G401 (cell line): ENCODE measurements around the gene CLDN24. TPM values are rescaled to one million over a fixed set of nuclear protein-coding genes. Genes with fewer than 3 reads are reported as not detected.

Source experiments
- DNase-seq: peaks from one replicate; pipeline ENCODE4 v3.0.0-alpha.2; 2015; ENCODE audit warnings: low spot score
- in situ Hi-C: cut with HindIII; loops from 2 replicates; pipeline ENCODE4 v1.10.0; 2016; ENCODE audit warnings: low sequenced_read_pairs, mixed read lengths
- total RNA-seq: library from RNA; depleted of rRNA; stranded (reverse); fragments of >200 nt; shearing (Covaris generic); gene quantifications from 2 replicates; pipeline ENCODE4 v1.2.3, GENCODE V29; 2014

The CLDN24 gene
- total RNA-seq, 1 experiment from 2014 or later, result not detected

DNA sequence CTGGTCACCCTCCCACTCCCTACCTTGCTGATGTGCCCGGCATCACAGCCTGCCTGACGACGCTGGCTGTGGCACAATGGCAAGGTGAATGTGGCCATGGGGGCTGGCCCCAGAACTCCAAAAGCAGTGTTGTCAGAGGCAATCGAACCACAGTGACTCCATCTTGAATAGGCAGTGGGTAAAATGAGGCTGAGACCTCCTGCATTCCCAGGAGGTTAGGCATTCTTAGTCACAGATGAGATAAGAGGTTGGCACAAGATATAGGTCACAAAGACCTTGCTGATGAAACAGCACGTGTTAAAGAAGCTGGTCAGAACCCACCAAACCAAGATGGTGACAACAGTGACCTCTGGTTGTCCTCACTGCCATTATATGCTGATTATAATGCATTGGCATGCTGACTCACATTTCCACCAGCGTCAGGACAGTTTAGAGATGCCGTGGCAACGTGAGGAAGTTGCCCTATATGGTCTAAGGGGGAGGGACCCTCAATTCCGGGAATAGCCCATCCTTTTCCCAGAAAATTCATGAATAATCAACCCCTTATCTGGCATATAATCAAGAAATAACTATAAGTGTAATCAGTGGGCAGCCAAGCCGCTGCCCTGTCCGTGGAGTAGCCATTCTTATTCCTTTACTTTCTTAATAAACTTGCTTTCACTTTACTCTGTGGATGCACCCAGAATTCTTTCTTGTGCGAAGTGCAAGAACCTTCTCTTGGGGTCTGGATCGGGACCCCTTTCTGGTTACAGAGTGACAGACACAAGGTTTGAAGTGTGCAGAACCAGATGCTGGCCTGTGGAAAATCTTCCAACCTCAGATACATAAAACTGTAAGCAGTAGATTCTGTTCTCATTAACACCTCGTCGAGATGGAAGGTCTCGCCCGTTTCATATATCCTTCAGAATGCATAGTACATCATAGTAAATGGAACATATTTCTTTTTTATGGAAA, 26.8 kb upstream of the CLDN24 start:
- no peak for DNase-seq

GRCh38 chr4:183348136-183348535, 25.9 kb upstream of the CLDN24 start:
- DNase-seq, result no peak
- in situ Hi-C loops, result no loop called here

More for the DNA sequence above, 26.8 kb upstream of the CLDN24 start:
- in situ Hi-C loops, result no loop called here

DNA sequence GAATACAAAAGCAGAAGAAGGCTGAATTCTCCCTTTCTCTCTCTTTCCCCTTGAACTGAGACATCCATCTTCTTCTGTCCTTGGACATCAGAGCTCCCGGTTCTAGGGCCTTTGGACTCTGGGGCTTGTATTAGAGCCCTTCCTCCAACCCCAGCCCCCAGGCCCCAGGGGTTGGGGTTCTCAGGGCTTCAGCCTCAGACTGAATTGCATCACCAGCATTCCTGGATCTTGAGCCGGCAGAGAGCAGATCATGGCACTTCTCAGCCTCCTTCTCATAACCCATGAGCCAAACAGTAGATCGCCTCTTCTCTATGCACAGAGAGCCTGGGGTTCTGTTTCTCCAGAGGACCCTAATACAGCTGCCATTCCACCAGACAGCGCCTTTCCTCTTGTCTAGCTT, 25.3 kb upstream of the CLDN24 start:
- in situ Hi-C loops, result no loop called here
- DNase-seq, result no peak

GRCh38 chr4:183347146-183347545, 24.9 kb upstream of the CLDN24 start:
- no peak for DNase-seq
- in situ Hi-C loops, result no loop called here

GRCh38 chr4:183345261-183345660, 23.0 kb upstream of the CLDN24 start:
- in situ Hi-C loops, result no loop called here
- DNase-seq, result no peak

GRCh38 chr4:183344523-183345255, 22.5 kb upstream of the CLDN24 start:
- in situ Hi-C loops, result no loop called here

DNA sequence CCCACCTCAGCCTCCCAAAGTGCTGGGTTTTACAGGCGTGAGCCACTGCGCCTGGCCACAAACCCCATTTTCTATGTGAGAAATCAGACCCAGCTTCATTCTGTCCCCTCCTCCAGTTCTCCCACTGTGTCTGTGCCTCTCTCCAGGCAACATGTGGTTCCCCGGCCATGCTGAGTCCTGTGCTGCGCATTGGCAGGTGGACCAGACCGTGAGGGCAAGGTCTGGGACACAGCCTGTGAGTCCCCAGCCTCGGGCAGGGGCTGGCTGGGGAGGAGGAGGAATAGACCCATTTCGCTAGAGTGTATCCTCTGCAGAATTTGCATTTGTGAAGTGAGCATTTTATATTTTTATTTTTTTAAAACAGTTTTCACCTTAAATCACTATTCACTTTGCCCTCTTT, 21.5 kb upstream of the CLDN24 start:
- DNase-seq, result no peak
- in situ Hi-C loops, result no loop called here

More at GRCh38 chr4:183344523-183345255, 22.5 kb upstream of the CLDN24 start:
- DNase-seq, result no peak

- in situ Hi-C loops, result no loop called here
- no peak for DNase-seq
These were observed 20.6 kb upstream of the CLDN24 start for GRCh38 chr4:183342541-183343533.

GRCh38 chr4:183337833-183338232, 15.6 kb upstream of the CLDN24 start:
- no peak for DNase-seq
- in situ Hi-C loops, result no loop called here

DNA sequence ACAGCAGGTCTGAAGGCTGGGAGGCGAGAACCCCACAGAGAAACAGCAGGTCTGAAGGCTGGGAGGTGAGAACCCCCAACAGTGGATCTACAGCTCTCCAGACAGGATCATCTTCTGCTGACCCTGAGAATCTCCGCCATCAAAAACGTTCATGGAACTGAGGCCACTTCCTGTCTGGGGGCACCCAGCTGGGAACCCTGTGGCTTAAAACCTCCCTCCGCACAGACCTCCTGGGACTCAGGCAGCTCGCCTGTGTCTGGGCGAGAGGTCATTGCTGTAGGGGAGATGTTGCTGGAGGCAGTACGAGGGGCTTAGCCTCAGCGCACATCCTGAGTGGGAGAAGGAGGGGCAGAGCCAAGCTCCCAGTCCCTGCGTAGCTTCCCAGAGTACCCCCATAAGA, 15.1 kb upstream of the CLDN24 start:
- in situ Hi-C loops, result no loop called here
- DNase-seq, result no peak

- in situ Hi-C loops, result no loop called here
- DNase-seq, result no peak
These were observed 13.2 kb upstream of the CLDN24 start for GRCh38 chr4:183335369-183335940.

- no peak for DNase-seq
- in situ Hi-C loops, result no loop called here
These were observed 11.8 kb upstream of the CLDN24 start for GRCh38 chr4:183333983-183334382.

DNA sequence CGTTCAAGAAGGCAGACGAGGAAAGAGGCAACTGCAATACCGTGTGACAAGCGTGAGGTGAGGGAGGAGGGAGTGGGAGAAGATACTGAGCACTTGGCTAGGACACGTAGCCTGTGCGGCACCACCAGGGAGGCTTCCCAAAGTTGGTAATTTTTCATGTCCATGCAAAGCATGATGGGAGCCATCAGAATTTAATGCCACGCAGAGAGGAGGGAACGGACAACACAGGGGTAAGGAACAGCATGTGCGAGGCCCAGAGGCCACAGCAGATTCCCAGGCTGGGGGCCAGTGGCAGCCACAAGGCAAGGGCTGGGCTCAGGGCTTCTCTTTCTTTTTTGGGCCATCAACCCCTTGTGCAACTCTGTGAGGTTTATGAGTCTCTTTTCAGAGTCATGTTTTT, 11.0 kb upstream of the CLDN24 start:
- DNase-seq, result no peak
- in situ Hi-C loops, result no loop called here

- in situ Hi-C loops, result no loop called here
These were observed 10.2 kb upstream of the CLDN24 start for GRCh38 chr4:183332447-183332846.

DNA sequence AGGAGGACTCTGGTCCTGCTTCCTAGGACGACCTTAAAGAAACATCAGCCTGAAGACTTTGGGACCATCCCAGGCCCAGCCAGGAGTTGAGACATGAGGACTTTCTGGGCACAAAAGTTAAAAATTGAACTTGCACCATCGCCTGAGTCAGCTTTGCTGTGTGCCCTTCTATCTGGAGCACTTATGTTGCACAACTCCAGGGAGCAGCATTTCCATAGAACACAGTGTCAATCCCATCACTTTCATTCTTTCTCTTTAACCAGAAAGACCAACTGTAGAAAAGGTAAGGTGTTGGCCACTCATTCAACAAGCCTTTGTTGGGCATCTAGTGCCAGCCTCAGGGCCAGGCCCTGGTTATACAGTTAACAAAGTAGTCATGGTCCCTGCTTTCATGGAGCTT, 8.6 kb upstream of the CLDN24 start:
- DNase-seq, result no peak
- in situ Hi-C loops, result no loop called here

More at GRCh38 chr4:183332447-183332846, 10.2 kb upstream of the CLDN24 start:
- peak; percentile 34 for DNase-seq

DNA sequence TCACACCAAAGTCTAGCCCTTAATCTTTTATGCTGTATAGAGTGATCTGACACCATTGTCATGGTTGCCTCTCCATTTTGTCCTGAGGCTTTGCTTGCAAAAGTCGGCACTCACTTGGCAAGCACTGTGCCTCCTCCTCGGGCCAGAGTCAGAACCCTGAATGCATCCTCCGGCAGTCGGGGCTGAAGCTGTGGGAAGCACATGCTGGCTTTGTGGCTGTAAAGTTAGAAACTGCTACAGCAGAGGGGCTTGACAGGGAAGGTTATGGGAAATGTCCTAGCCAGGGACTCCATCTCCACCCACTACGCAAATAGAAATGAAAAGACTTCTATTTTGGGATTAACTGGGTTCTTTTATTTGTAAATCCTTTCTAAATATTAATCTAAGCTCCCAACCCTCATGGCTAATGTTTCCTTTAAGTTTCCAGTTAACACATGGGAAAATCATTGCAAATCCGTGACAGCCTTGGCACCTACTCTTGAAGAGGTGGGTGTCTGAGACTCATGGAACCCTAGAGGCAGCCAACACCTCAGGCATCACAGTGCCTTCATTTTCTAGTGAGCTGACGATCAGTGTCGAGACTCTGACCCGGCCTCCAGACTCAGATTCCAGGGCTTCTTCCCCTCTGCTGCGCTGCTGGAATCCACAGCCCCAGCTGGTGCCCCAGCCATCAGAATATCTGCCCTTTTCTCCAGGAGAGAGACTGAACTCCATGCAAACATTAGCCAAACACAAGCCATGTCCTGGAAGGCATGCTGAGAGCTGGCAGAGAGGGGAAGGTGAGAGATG, 7.9 kb upstream of the CLDN24 start:
- in situ Hi-C loops, result no loop called here
- no peak for DNase-seq

GRCh38 chr4:183329244-183329643, 7.0 kb upstream of the CLDN24 start:
- DNase-seq, result no peak
- in situ Hi-C loops, result no loop called here

GRCh38 chr4:183328832-183329231, 6.6 kb upstream of the CLDN24 start:
- no peak for DNase-seq
- in situ Hi-C loops, result no loop called here
